Vagina (tissue), 2 donors: ENCODE measurements around the gene ACAD8. TPM values are rescaled to one million over a fixed set of nuclear protein-coding genes. Genes with fewer than 3 reads are reported as not detected.
"Not testable (repeated sequence)": the region's sequence is repeated elsewhere in the genome, so short reads cannot be mapped to it uniquely, and the experiment has no call there.

Source experiments
- DNase-seq, 2 donors: peaks; one replicate each; pipeline ENCODE4 v3.0.0-alpha.2; 2017; ENCODE audit errors: extremely low spot score in 2 of 2
- H3K27ac ChIP-seq: fragments of 200-600 bp; sonication (generic); one replicate; pipeline ENCODE4 v1.5.1; 2019
- H3K27me3 ChIP-seq: fragments of 200-600 bp; sonication (generic); one replicate; pipeline ENCODE4 v1.5.1; 2019
- H3K36me3 ChIP-seq, 2 donors: fragments of 200-600 bp; sonication (generic); one replicate each; pipeline ENCODE4 v1.5.1; 2017 to 2019
- H3K4me1 ChIP-seq: fragments of 200-600 bp; sonication (generic); one replicate; pipeline ENCODE4 v1.5.1; 2019
- H3K4me3 ChIP-seq, 2 donors: fragments of 200-600 bp; sonication (generic); 1 replicate in 1 of 2; 2 replicates in 1 of 2; pipeline ENCODE4 v1.5.1; 2016 to 2019
- H3K9me3 ChIP-seq: fragments of 200-600 bp; sonication (generic); one replicate; pipeline ENCODE4 v1.5.1; 2019
- CTCF ChIP-seq, 3 experiments: fragments of 450-650 bp in 2 of 3; fragments of 200-600 bp in 1 of 3; sonication (generic) in 1 of 3; IDR thresholded peaks; one replicate each; pipeline ENCODE4 v1.5.1; 2017 to 2019; ENCODE audit warnings: antibody characterized with exemption in 3 of 3, mild to moderate bottlenecking in 2 of 3, moderate library complexity in 2 of 3
- POLR2A ChIP-seq, 2 donors: fragments of 450-650 bp; IDR thresholded peaks; one replicate each; pipeline ENCODE4 v1.6.1; 2017; ENCODE audit warnings: antibody characterized with exemption in 2 of 2, mild to moderate bottlenecking in 2 of 2, moderate library complexity in 2 of 2
- POLR2AphosphoS5 ChIP-seq, 2 donors: sonication (generic); formaldehyde crosslinking; IDR thresholded peaks; one replicate each; pipeline ENCODE4 v1.9.0; 2017; ENCODE audit warnings: antibody characterized with exemption in 2 of 2, mild to moderate bottlenecking in 2 of 2, low read depth in 1 of 2; ENCODE audit not compliant: insufficient read depth in 1 of 2
- intact Hi-C: fragments of 100-400 bp; cut with DNase I; formaldehyde crosslinking; loops from one replicate; pipeline ENCODE4 v1.15.1; 2023
- total RNA-seq: library from RNA; depleted of rRNA; stranded (reverse); fragments of >200 nt; gene quantifications from one replicate; pipeline ENCODE4 v1.2.3, GENCODE V29; 2016

Gene ACAD8
- total RNA-seq, 1 donor from 2014 or later: 31.9 TPM

- Histone ChIP-seq H3K27ac (no peak overlapping the region), H3K27me3 (no peaks in the 10 kb centered on the region), H3K4me1 (peaks cover 2% of the 10 kb centered on the region), H3K36me3 (no peaks in the 10 kb centered on the region), H3K4me3 (no peak overlapping the region), H3K9me3 (no peaks in the 10 kb centered on the region)
- intact Hi-C loops: no loop called here
- TF ChIP-seq CTCF (IDR thresholded peaks at IDR 0.05) (no peak), POLR2AphosphoS5 (IDR thresholded peaks at IDR 0.05; ENCODE audit: insufficient read depth in 1 of 2, low read depth in 1 of 2) (no peak), POLR2A (IDR thresholded peaks at IDR 0.05) (no peak)
- peak; percentile 74 to 77 for DNase-seq
Measured at GRCh38 chr11:134282121-134283045, 29.0 kb downstream of the ACAD8 start.

GRCh38 chr11:134283461-134284230 is 30.3 kb downstream of the ACAD8 start:
- TF ChIP-seq POLR2AphosphoS5 (IDR thresholded peaks at IDR 0.05; ENCODE audit: insufficient read depth in 1 of 2, low read depth in 1 of 2) (no peak), POLR2A (IDR thresholded peaks at IDR 0.05) (no peak), CTCF (IDR thresholded peaks at IDR 0.05) (no peak)
- intact Hi-C loops: no loop called here
- DNase-seq: peak; percentile 65 to 84
- Histone ChIP-seq H3K27me3 (no peaks in the 10 kb centered on the region), H3K4me1 (no peaks in the 10 kb centered on the region), H3K4me3 (no peak overlapping the region), H3K27ac (no peak overlapping the region), H3K36me3 (no peaks in the 10 kb centered on the region), H3K9me3 (no peaks in the 10 kb centered on the region)

- DNase-seq: peak in 1 of 2 donors; percentile 5
- H3K27me3 ChIP-seq, H3K4me1 ChIP-seq, H3K4me3 ChIP-seq, H3K36me3 ChIP-seq, H3K27ac ChIP-seq, H3K9me3 ChIP-seq, intact Hi-C loops: not testable (repeated sequence)
Measured at GRCh38 chr11:134284349-134284748, 31.0 kb downstream of the ACAD8 start.

- no peak overlapping the region for H3K27ac ChIP-seq
- peak; percentile 61 to 64 for DNase-seq
- H3K4me3 ChIP-seq: no peak overlapping the region
- H3K27me3 ChIP-seq: no peaks in the 10 kb centered on the region
- intact Hi-C loops: no loop called here
- H3K4me1 ChIP-seq: no peaks in the 10 kb centered on the region
- no peak for TF ChIP-seq POLR2A (IDR thresholded peaks at IDR 0.05)
- no peak for TF ChIP-seq POLR2AphosphoS5 (IDR thresholded peaks at IDR 0.05; ENCODE audit: insufficient read depth in 1 of 2, low read depth in 1 of 2)
- TF ChIP-seq CTCF (IDR thresholded peaks at IDR 0.05): no peak
- H3K9me3 ChIP-seq: no peaks in the 10 kb centered on the region
- H3K36me3 ChIP-seq: no peaks in the 10 kb centered on the region
Measured at GRCh38 chr11:134287561-134287960, 34.2 kb downstream of the ACAD8 start.

GRCh38 chr11:134288486-134288885 is 35.1 kb downstream of the ACAD8 start:
- TF ChIP-seq CTCF (IDR thresholded peaks at IDR 0.05) (no peak), POLR2A (IDR thresholded peaks at IDR 0.05) (no peak), POLR2AphosphoS5 (IDR thresholded peaks at IDR 0.05; ENCODE audit: insufficient read depth in 1 of 2, low read depth in 1 of 2) (no peak)

More at GRCh38 chr11:134288486-134288885, 35.1 kb downstream of the ACAD8 start:
- H3K4me1 ChIP-seq: no peaks in the 10 kb centered on the region
- H3K27me3 ChIP-seq: no peaks in the 10 kb centered on the region
- DNase-seq: peak; percentile 58 to 74
- H3K36me3 ChIP-seq: no peaks in the 10 kb centered on the region
- no peaks in the 10 kb centered on the region for H3K9me3 ChIP-seq
- H3K27ac ChIP-seq: no peak overlapping the region
- intact Hi-C loops: no loop called here
- no peak overlapping the region for H3K4me3 ChIP-seq
